HG03439 (cell line): ENCODE results near the gene OR2A14.
"Not testable (repeated sequence)": the region's sequence is repeated elsewhere in the genome, so short reads cannot be mapped to it uniquely, and the experiment has no call there.

Experiments
- ATAC-seq: cut with Tn5 transposase; IDR thresholded peaks from one replicate; pipeline ENCODE4 v1.9.1; 2021; ENCODE audit warnings: mild to moderate bottlenecking, moderate library complexity; ENCODE audit not compliant: unreplicated experiment

OR2A14 gene

DNA sequence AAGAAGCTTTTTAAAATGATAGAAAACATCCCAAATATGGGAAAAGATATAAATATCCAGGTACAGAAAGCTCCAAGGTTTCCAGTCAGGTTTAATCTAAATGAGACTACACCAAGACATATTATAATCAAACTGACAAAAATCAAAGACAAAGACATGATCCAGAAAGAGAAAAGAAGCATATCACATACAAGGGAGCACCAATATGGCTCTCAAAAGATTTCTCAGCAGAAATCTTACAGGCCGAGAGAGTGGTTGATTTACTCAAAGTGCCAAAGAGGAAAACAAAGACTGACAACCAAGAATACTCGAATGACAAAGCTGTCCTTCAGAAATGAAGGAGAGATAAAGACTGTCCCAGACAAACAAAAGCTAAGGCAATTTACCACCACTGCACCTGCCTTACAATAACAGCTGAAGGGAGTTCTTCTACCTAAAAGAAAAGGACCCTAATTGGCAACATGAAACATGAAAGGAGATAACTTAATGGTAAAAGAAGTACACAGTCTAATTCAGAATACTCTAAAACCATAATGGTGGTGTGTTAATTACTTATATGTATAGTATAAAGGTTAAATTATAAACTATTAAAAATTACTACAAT, 25.4 kb downstream of the OR2A14 start:
- ATAC-seq = no peak

DNA sequence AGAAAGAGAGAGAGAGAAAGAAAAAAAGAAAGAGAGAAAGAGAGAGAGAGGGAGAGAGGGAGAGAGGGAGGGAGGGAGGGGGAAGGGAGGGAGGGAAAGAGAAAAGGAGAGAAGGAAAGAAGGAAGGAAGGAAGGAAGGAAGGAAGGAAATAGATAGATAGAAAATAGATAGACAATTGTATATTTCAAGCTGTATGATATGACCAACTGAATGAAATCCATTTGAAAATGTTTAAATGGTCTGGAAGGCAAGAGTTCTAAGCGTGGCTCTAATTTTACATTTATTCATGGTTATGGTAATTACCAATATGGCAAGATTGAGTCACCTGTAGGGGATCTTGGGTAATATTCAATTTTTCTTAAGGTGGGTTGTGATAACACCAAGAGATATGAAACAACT, 35.9 kb downstream of the OR2A14 start:
- ATAC-seq = no peak

GRCh38 chr7:144164784-144165183, 41.8 kb downstream of the OR2A14 start:
- no peak for ATAC-seq

- not testable (repeated sequence) for ATAC-seq
These were observed 48.8 kb downstream of the OR2A14 start for GRCh38 chr7:144171594-144172350.

GRCh38 chr7:144174613-144175012, 51.6 kb downstream of the OR2A14 start:
- no peak for ATAC-seq

DNA sequence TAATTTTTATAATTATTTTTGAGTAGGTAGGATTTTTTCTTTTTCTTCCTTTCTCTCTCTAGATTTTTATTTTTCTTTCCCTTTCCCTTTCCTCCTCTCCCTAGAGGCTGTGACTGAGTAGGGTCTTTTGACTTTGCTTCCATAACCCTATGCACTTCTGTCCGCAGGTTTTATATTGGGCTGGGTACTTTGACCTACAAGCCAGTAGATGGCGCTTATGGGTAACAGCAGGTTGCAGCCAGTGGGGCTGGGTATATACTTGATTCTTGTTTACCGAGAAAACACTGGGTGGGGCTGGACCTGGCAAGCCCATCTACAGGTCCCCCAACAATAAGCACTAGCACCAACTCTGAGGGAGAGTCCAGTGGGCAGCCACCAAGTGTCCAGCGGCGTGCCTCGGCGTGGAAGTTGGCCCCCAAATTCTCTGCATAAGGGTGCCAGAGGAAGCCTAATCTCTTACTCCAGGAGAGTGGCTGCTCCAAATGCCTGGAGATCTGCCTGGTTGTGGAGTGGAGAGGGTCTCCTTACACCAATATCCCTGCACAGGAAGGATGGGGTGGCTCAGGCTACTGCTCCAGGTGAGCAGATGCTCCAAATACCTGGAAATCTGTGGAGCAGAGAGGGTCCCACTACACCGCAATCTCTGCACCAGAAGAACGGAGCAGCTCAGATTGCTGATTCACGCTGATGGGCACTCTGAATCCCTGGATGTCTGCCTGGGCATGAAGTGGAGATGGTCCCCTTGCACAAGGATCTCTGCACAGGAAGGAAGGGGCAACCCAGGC, 55.6 kb downstream of the OR2A14 start:
- ATAC-seq = peak; percentile 100

DNA sequence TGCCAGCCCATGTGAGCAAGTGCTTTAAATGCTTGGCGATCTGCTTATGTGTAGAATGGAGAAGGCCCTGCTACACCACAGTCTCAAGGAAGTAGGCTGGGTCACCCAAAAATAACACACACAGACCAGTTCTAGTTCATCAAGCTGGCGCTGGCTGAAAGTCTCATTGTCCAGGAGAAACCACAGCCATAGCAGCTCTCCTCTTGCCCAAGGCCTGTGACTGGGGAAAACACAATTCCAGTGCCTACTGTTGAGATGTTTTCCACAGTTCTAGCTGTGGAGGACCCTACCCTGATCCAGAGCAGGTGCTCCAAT, 56.1 kb downstream of the OR2A14 start:
- not testable (repeated sequence) for ATAC-seq
